Astrocyte of the cerebellum (primary cell): ENCODE data around the gene USP25.

ENCODE experiments used
- DNase-seq: peaks from one replicate; pipeline ENCODE4 v3.0.0-alpha.2; 2011; ENCODE audit warnings: low read depth
- H3K4me3 ChIP-seq: 2 replicates; pipeline ENCODE4 v1.5.1; 2011; ENCODE audit warnings: mild to moderate bottlenecking, low read depth, low read length, moderate library complexity
- CTCF ChIP-seq: IDR thresholded peaks from 2 replicates; pipeline ENCODE4 v1.5.1; 2012; ENCODE audit warnings: low read length, low read depth, moderate library complexity, mild to moderate bottlenecking; ENCODE audit errors: missing control alignments
- in situ Hi-C: cut with HindIII; loops from 2 replicates; pipeline ENCODE4 v1.10.0; 2017; ENCODE audit warnings: low sequenced_read_pairs

Gene USP25

GRCh38 chr21:15740383-15740782, 10.6 kb downstream of the USP25 start:
- no peak overlapping the region for H3K4me3 ChIP-seq
- in situ Hi-C loops: no loop called here
- no peak for DNase-seq
- TF ChIP-seq CTCF: no peak

- TF ChIP-seq CTCF: no peak
- no peak overlapping the region for H3K4me3 ChIP-seq
- in situ Hi-C loops: no loop called here
- peak; percentile 76 for DNase-seq
Measured at GRCh38 chr21:15741510-15741909, 11.7 kb downstream of the USP25 start.

- no peak overlapping the region for H3K4me3 ChIP-seq
- DNase-seq: no peak
- in situ Hi-C loops: no loop called here
- no peak for TF ChIP-seq CTCF
Measured at GRCh38 chr21:15742052-15742670, 12.4 kb downstream of the USP25 start.

GRCh38 chr21:15742694-15743093, 12.9 kb downstream of the USP25 start:
- H3K4me3 ChIP-seq: no peak overlapping the region
- no peak for TF ChIP-seq CTCF
- in situ Hi-C loops: no loop called here
- DNase-seq: no peak

GRCh38 chr21:15743593-15743992, 13.8 kb downstream of the USP25 start:
- DNase-seq: no peak
- H3K4me3 ChIP-seq: no peak overlapping the region
- in situ Hi-C loops: no loop called here
- no peak for TF ChIP-seq CTCF

- H3K4me3 ChIP-seq: no peak overlapping the region
- DNase-seq: no peak
- in situ Hi-C loops: no loop called here
- TF ChIP-seq CTCF: no peak
Measured at GRCh38 chr21:15744926-15745325, 15.1 kb downstream of the USP25 start.
